Suppressor macrophage treated with lipopolysaccharide for 1 hour (primary cell): Measurements from ENCODE around the gene RIN3.
"Not testable (repeated sequence)": the region's sequence is repeated elsewhere in the genome, so short reads cannot be mapped to it uniquely, and the experiment has no call there.

Source experiments
- DNase-seq, 3 donors: peaks; one replicate each; pipeline ENCODE4 v3.0.0-alpha.2; 2020 to 2022

RIN3 gene

DNA sequence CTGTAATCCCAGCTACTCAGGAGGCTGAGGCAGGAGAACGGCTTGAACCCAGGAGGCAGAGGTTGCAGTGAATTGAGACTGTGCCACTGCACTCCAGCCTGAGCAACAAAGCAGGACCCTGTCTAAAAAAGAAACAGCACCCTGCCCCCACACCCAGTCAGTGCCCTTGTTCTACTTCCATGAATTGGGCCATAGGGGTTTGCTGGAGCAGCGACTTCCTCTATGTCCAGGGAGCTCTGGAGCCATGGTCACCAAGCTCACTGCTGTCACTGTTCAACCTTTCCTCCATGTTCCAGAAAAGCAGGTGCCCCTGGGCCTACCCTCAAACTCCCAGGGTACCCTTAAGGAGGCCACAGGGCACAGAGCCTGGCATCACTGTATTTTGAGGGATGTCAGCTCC lies 116.8 kb downstream of the RIN3 start:
- peak in 1 of 3 donors; percentile 41 for DNase-seq

DNA sequence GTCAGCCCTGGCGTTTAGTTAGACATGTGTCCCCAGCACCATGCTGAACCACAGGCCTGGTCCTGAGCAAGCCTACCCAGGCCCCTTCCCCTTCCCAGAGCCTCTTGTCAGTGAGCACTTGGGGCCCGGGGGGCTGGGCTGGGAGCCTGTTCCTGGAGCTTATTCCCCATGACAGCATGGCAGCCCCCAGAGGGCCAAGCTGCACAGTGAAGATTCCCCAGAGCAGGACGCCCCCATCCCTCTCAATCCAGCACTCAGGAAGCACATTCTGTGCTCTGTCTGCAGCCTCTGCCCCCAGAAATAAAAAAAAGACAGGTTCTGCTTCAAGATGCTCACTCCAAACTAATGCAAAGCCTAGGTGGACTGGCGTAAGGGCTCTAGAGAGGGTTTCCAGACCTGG lies 117.5 kb downstream of the RIN3 start:
- no peak for DNase-seq

DNA sequence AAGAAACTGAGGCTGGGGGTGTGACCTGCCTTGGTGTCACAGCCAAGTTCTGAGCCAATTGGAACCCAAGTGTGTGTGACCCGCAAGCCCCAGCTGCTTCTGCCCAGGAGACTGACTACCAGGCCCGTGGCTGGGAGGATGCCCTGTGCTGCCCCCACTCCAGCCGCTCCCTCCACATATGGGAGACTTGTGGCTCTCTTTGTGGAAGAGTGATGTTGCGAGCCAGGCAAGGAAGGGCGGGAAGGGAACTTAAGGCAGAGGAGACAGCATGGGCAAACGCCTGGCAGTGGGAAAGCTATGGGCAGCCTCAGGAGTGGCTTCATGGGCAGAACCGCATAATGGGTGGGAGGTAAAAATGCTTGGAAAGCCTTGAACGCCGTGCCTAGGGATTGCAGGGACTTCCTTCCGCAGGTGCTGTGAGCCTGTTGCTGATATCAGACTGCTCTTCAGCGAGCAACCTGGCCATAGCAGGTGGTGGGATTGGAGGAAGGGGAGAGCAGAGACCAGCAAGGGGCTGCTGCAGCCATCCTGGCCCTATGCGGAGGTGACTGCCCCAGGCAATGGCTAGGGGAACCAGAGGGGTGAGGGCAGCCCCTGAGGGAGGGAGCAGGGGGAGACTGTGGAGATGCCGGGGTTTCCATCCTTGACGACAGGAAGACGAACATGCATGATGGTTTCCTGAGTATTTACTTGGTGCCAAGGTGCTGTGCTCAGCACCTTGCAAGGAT lies 119.1 kb downstream of the RIN3 start:
- DNase-seq, result no peak

DNA sequence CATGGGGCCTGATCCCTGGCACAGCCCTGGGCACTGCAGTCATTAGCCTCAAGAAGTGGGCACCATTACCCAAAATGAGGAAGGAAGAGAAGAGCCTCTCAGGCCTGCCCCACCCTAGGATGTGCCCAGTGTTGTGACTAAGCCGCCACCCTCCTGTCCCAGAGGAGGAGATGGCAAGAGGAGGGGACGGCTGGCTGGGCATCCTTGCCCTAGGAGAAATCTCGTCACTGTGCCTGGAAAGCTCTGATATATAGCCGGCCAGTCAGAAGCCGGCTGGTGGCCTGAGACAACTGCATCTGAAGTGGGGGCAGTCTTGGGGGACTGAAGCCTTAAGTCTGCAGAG lies 119.7 kb downstream of the RIN3 start:
- peak; percentile 69 to 79 (median 79) for DNase-seq

DNA sequence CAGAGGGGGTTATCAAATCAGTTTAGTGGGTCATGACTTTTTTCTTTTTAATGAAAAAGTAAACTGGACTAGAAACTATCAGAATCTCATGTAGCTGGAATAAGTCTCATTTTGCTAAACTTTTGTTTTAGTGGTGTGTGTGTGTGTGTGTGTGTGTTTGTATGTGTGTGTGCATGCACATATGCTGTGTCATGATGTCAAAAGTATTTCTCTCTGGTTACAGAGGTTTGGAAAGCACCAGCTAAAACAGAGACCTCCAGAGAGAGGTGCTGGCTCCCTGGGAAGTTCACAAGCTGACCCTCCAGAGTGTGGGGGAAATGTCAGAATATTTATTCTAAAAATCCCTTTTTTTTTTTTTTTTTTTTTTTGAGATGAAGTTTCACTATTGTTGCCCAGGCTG lies 120.1 kb downstream of the RIN3 start:
- DNase-seq, result peak; percentile 53 to 67 (median 62)

DNA sequence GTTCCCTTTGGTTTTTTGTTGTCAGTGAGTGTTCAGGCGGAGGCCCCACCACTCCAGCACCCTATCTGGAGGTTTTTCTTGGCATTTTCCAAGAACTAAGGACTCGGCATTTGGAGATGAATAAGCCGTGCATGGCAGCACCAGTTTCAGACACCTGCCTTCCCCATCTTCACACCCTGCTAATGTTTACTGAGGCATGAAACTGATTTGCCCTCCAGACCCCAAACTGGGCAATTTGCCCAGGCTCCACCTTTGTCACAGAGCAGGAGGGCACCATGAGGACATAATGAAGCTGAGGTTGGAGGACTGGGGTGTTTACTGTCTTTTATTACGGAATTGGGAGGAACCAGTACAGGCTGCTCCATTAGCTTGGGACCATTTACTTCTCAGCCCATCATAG lies 121.5 kb downstream of the RIN3 start:
- DNase-seq, result no peak

DNA sequence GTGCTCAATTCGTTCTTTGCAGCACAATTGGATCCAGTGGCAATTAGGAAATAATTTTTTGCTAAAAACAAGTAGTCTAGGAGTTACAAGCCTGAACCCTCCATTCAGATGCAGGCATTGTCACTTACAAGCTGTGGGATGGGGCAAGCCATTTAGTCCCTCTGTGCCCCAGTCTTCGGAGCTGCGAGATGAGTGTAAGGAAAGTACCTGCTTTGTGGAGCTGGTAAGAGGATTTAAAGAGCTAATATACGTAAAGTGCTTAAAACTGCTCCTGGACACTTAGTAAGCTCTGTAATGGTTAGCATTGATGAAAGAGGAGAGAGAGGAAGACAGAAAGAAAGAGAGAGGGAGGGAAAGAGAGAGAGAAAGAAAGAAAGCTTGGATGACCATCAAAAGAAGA lies 122.3 kb downstream of the RIN3 start:
- DNase-seq, result no peak

DNA sequence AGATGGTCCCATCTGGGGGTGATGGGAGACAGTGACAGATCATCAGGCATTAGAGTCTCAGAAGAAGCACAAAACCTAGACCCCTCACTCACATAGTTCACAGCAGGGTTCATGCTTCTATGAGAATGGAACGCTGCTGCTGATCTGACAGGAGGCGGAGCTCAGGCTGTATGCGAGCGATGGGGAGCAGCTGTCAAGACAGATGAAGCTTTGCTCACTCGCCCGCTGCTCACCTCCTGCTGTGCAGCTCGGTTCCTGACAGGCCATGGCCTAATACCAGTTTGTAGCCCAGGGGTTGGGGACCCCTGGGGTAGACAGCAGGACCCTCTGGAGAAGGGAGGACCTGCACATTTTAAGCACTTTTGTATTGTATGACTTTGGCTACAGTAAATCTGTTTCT lies 123.6 kb downstream of the RIN3 start:
- DNase-seq, result no peak

DNA sequence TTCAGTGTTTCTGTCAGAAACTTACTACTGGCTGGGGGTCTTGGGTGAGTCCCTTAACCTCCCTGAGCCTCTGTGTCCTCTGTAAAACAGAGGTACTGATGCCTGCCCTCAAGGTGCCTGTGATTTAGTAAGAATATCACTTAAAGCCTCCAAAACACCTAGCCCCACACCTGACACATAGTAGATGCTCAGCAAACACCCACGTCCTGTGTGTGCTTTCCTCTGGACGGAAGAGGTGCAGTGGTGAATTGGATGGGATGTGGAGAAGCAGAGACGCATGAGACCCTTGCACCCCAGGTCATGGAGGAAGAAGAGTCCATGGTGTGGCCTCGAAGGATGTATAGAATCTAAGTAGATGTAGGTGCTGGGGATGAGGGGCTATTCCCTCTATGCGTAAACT lies 124.3 kb downstream of the RIN3 start:
- no peak for DNase-seq

DNA sequence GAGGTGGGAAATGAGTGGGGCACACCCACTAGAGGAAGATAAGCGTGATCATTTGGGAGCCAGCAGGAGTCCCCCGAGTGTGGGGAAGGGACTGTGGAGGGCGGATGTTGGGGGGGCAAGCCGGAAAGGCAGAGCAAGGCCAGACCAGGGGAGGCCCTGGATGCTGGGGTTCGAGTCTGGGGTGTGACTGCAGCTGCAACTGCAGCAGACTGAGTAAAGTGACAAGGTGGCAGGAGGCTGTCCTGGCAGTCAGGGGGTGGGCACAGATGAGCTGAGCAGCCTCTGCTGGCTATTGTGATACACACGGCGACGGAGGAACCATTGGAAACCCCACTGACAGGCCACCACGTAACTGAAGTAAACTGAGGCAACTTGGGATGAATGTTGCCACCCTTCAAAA lies 124.7 kb downstream of the RIN3 start:
- DNase-seq, result no peak

DNA sequence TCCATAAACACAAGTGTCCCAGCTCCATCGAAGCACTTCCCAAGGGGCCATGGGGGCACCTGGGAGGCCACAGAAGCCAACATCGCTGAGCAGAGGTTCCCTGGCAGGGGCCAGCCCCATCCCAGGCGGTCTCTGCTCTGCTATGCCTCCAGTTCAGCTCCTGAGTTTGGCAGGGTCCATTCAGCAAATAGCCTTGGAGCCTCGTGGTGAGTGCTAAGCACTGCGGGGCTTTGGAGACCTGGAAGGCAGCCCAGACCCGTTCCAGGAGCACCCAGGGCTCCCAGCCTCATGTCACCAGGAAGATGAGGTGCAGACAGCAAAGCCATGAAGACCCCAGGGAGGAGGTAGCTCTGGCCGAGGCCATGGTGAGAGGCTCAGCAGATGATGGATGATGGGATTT lies 125.3 kb downstream of the RIN3 start:
- DNase-seq, result no peak

DNA sequence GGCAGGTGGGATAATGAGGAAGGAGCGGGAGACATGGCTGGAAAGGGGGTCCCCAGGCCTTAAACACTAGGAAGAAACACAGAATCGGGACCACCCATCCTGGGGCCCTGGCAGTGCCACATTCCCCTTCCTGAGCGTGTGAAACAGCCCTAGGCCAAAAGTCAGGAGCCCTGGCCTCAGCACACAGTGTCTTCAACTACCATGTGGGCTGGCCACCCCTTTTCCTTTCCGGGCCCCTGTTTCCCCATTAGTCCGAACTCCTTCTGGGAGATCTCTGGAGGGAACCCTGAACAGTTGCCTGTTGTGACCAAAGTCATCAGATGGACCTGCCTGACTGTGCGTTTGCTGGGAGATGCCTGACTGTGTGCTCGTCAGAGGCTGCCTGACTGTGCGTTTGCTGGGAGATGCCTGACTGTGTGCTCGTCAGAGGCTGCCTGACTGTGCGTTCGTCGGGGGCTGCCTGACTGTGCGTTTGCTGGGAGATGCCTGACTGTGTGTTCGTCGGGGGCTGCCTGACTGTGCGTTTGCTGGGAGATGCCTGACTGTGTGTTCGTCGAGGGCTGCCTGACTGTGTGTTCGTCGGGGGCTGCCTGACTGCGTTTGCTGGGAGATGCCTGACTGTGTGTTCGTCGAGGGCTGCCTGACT lies 126.0 kb downstream of the RIN3 start:
- DNase-seq, result not testable (repeated sequence)

DNA sequence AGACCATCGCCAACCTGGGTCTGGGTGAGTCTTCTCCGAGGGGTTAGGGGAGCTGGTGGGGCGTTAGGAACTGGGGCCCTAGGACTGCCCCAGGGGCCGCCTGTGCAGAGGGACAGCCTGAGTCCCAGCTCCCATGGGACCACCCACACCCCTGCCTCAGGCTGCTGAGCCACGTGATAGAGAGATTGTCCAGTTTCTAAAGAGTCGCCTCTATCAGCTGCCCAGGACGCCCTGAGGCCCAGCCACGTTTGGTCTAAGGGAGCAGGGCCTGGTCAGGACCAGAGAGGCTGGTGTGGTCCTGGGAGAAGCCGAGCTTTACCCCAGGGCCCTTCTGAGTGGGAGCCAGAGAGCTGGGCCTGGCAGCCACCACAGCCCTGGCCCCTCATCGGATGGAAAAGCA lies 127.7 kb downstream of the RIN3 start:
- no peak for DNase-seq

DNA sequence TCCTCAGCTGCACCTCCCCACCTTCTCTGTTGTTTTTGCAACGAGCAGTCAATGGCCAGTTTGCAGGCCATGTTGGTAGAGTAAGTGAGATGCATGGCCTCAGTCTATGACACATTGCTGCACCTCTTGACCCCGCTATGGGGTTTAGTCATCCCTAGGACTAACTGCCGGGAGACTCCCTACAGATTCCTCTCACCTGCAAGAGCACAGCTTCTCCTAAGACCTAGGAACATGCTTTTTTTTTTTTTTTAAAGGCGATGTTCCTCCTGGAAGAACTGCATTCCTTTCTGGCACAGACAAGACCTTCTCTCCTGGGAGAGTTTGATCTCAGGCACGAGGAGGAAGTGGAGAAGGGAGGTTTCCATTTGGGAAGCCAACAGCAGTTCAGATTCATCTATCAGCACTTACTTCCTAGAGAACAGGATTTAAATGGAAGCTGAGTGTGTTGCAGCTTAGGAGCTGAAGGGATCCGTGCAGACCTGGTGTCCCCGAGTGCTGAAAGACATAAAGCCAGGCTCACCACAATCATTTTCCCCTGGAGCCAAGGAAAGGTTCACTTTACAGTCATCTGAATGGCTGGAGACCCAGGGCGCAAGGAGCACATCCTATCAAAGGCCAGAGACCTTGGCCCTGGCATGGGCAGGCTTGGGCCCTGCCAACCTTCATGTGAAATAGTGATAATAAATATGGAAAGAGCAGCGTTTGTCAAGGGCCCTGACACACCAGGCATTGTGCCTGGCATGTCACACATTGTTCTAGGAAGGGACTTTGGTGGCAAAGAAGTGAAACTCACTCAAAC lies 130.8 kb downstream of the RIN3 start:
- no peak for DNase-seq

DNA sequence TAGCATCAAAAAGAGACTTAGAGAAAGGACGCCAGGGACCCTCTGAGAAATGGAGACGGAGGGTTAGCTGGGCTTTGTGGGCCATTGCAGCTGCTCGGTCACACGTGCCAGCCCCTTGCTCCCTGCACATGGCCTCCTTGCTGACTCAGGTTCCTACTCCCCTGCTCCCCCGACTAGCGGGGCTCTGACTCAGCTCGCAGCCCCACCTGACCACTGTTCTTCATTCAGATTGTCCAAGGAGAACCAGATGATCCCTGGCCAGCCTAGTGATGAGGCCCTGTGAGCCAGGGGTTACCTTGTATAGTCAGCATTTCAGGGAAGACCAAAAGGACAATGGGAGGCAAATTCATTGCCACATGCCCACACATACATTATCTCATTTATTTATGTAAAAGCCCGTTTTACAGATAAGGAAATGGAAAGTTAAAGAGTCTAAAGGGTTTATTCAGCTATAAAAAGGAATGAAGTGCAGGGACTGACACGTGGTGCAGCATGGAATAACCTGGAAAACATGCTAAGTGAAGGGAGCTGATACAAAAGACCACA lies 131.5 kb downstream of the RIN3 start:
- DNase-seq, result no peak

DNA sequence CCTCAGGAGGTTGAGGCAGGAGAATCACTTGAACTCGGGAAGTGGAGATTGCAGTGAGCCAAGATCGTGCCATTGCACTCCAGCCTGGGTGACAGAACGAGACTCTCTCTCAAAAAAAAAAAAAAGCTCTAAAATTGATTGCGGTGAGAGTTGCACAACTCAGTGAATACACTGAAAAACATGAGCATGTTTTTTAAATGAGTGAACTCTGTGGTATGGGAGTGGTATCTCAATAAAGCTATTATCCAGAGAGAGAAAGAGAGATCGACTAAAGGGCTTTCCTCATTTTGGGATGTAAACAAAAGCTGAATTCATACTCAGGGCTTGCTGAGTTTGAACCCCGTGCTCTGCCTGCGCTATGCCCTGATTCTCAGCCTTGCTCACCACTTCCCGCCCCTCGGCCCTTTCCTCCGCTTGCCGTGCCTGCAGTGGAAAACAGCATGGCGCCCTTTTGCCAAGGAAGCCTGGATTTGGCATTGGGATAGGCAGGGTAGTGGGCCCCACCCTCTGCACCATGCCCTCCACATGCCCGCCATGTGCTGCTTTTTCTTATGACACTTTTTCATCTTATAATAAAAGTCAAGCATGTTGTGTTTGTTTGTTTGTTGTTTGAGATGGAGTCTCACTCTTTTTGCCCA lies 132.4 kb downstream of the RIN3 start:
- peak in 1 of 3 donors; percentile 44 for DNase-seq

DNA sequence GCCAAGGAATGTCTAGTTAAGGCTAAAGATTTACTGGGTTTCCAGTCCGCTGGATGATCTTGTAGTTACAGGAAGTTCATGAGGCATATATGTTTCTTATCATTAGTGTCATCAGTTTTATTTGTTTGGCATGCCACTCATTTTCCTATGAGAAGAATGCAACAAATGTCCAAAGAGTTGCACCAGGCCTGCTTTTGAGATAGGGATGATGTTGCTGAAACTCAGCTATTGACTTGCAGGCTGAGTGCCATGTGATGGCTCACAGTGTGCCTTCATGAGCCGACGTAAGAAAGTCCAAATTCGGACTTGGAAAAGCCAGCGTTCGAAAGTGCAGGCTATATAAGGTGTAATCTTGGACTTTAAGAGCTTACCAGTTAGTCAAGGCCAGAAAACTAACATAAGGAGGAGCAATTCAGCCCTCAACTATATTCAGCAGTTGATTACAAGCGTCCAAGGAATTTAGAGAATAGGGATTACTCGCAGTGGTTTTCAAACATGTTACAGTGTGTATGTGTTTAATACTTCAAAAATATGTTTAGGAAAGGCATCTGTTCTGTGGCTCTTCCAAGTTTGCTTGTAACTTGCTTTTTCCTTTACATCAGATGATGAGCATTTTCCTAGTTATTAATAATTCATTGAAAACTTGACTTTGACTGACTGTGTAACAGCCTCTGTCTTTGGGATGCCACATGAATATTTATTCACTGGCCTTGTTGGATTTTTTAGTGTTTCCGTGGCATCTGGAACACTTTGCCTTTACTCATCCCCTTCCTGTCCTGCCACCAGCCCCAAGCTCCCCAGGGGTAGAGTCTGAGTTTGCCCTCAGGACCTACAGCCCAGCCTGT lies 133.6 kb downstream of the RIN3 start:
- no peak for DNase-seq

DNA sequence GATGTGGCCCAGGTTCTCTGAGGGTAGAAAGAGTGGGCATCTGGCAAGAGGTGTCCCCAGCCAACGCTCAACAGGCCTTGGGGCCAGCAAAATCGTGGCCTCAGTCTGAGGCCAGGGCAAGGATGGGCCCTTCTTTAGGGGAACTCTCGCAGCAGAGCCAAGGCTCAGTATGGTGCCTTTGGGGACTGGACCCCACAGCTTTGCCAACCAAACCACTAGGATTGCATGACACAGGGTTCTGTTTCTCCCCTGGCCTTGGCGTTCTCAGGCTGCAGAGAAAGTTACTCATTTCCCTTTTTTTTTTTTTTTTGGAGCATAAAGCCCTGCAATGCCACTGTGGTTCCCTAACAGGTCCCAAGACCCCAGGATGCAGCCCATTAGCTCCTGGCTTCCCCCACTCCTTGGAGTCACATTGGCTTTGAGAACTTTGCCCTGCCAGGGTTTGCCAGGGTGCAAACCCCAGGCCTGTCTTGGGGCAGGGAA lies 134.3 kb downstream of the RIN3 start:
- DNase-seq, result peak; percentile 71 to 80 (median 74)

DNA sequence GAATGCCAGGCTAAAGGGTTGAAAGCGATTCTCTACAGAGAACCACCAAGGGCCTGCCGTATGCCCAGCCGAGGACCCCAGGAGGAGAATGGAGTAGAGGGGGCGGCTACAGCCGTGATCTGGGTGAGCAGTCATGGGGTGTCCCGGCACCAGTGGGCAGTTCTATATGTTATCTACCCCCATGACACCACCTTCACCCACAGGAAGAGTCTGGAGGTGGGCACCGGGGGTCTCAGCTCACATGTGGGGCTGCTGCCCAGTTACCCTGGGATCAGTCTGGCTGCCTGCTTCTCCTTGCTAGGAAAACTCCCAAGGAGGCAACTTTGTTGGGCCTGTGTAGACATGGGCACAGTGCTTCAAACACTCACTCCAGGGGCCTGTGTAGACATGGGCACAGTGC lies 135.5 kb downstream of the RIN3 start:
- no peak for DNase-seq

DNA sequence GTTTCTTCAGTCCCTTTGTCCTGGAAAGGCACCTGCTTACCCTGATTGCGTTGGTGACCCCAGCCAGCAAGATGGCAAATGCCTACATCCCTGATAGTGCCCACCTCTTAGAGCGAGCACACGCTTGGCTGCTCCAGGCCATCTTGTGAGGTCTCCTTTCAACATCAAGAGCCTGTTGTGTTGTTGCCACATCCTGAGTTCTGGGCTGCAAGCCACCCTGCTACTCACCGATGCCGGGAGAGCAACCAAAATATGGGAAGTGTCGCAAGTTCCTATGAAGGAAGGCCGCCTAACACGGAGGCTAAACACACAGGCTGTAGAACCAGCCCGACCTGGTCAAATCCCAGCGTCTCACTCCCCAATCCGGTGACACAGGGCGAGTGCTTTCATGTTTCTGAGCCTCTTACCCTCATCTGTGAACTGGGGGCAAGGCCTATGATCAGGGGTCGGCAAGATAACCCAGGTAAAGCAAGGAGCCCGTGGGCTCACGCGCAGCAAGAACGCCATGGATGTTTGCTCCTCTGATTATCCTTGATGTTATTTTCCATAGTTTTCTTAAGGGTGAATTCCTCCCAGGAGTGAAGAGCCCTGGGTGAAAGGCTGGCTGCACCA lies 136.5 kb downstream of the RIN3 start:
- peak; percentile 89 to 94 (median 93) for DNase-seq

DNA sequence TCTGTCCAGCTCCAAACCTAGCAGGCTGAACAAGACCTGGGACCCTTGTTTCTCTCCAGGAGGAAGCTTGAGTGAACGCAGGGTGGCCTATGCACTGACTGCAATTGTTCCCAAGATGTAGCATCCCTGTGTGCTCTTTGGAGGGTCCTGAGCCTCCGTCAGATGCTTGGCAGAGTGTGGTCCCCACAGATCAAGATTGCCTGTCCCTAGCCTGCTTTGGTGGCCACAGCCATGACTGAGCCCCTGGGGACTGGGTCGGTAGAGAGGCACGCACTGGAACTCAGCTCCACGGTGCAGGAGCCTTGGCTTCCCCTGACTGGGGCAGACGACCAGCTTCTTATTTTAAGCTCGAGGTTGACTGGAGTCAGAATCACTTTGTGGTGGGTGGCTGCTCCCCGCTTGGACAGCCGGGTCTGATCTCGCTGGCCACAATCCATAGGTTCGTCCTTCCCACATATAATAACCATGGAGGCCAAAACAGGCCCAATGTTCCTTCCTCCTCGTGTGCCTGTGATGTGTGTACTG lies 137.1 kb downstream of the RIN3 start:
- DNase-seq, result no peak
